SKM-1 treated with dmso at 0.1 percent for 144 hours (cell line): ENCODE data around the gene CDKN2B-AS1.

Source experiments
- DNase-seq: peaks from one replicate; lab custom pipeline; 2025; ENCODE audit not compliant: unreplicated experiment; lab: John Stamatoyannopoulos, UW

Gene CDKN2B-AS1

GRCh38 chr9:22084336-22085035 lies 89.9 kb downstream of the CDKN2B-AS1 start:
- no peak for DNase-seq

- no peak for DNase-seq
Measured at GRCh38 chr9:22088053-22088716, 93.6 kb downstream of the CDKN2B-AS1 start.

- no peak for DNase-seq
Measured at GRCh38 chr9:22088717-22089061, 94.1 kb downstream of the CDKN2B-AS1 start.

GRCh38 chr9:22097707-22098106 lies 103.1 kb downstream of the CDKN2B-AS1 start:
- no peak for DNase-seq

- no peak for DNase-seq
Measured at GRCh38 chr9:22098643-22099332, 104.2 kb downstream of the CDKN2B-AS1 start.

GRCh38 chr9:22100626-22101025 lies 106.0 kb downstream of the CDKN2B-AS1 start:
- DNase-seq, result no peak

- DNase-seq, result no peak
Measured at GRCh38 chr9:22102146-22103053, 107.8 kb downstream of the CDKN2B-AS1 start.

- DNase-seq, result no peak
Measured at GRCh38 chr9:22103685-22104575, 109.3 kb downstream of the CDKN2B-AS1 start.

GRCh38 chr9:22105005-22105722 lies 110.6 kb downstream of the CDKN2B-AS1 start:
- no peak for DNase-seq

- no peak for DNase-seq
Measured at GRCh38 chr9:22107202-22108045, 112.8 kb downstream of the CDKN2B-AS1 start.

GRCh38 chr9:22108581-22109370 lies 114.2 kb downstream of the CDKN2B-AS1 start:
- no peak for DNase-seq

- DNase-seq, result no peak
Measured at GRCh38 chr9:22111176-22111953, 116.8 kb downstream of the CDKN2B-AS1 start.

GRCh38 chr9:22111954-22112247 lies 117.3 kb downstream of the CDKN2B-AS1 start:
- DNase-seq, result no peak

- DNase-seq, result no peak
Measured at GRCh38 chr9:22112870-22113821, 118.6 kb downstream of the CDKN2B-AS1 start.

GRCh38 chr9:22114956-22115355 lies 120.4 kb downstream of the CDKN2B-AS1 start:
- no peak for DNase-seq

- no peak for DNase-seq
Measured at GRCh38 chr9:22116758-22117157, 122.2 kb downstream of the CDKN2B-AS1 start.
